ENCODE data around the gene PIK3R1. TPM values are rescaled to one million over a fixed set of nuclear protein-coding genes. Genes with fewer than 3 reads are reported as not detected.

PIK3R1 gene
- total RNA-seq, 2 donors from 2014 or later: 71.6 to 81.2 TPM

GRCh38 chr5:68290260-68290674 is 74.7 kb downstream of the PIK3R1 start:
- H3K9me3 ChIP-seq: no peaks in the 10 kb centered on the region
- DNase-seq (ENCODE audit: low spot score): peak; percentile 62
- H3K36me3 ChIP-seq: no peaks in the 10 kb centered on the region
- TF ChIP-seq CTCF (IDR thresholded peaks at IDR 0.05): no peak
- peak; percentile 47 for TF ChIP-seq POLR2AphosphoS5 (IDR thresholded peaks at IDR 0.05)
- no peaks in the 10 kb centered on the region for H3K27me3 ChIP-seq (replicated peaks; ENCODE audit: insufficient read depth)
- peak overlapping the region; percentile 29 to 35 for H3K27ac ChIP-seq
- H3K4me1 ChIP-seq (replicated peaks): peaks cover 12% of the 10 kb centered on the region
- peak overlapping the region in 1 of 2 donors; percentile 0 for H3K4me3 ChIP-seq
- intact Hi-C loops (cut with DNase I): no loop called here
- 28% methylated on average over 4 of the region's 4 CpGs for WGBS

- H3K4me3 ChIP-seq: peak overlapping the region in 1 of 2 donors; percentile 0
- no peak for DNase-seq (ENCODE audit: low spot score)
- H3K27ac ChIP-seq: peak overlapping the region; percentile 29 to 35
- no peak for TF ChIP-seq POLR2AphosphoS5 (IDR thresholded peaks at IDR 0.05)
- TF ChIP-seq POLR2A (IDR thresholded peaks at IDR 0.05): no peak
- TF ChIP-seq CTCF (IDR thresholded peaks at IDR 0.05): no peak
- H3K27me3 ChIP-seq (replicated peaks; ENCODE audit: insufficient read depth): no peaks in the 10 kb centered on the region
- H3K4me1 ChIP-seq (replicated peaks): peaks cover 12% of the 10 kb centered on the region
- intact Hi-C loops (cut with DNase I): no loop called here
- WGBS: 41% methylated on average over 3 of the region's 3 CpGs
- no peaks in the 10 kb centered on the region for H3K36me3 ChIP-seq
- no peaks in the 10 kb centered on the region for H3K9me3 ChIP-seq
These were observed 75.3 kb downstream of the PIK3R1 start for GRCh38 chr5:68290847-68291246.

GRCh38 chr5:68292316-68292715 is 76.8 kb downstream of the PIK3R1 start:
- Histone ChIP-seq H3K9me3 (no peaks in the 10 kb centered on the region), H3K4me1 (replicated peaks) (peaks cover 10% of the 10 kb centered on the region), H3K36me3 (peaks cover 5 to 10% of the 10 kb centered on the region in 2 donors), H3K27ac (peak overlapping the region in 1 of 2 donors; percentile 0), H3K4me3 (no peak overlapping the region), H3K27me3 (replicated peaks; ENCODE audit: insufficient read depth) (no peaks in the 10 kb centered on the region)
- TF ChIP-seq POLR2A (IDR thresholded peaks at IDR 0.05) (no peak), POLR2AphosphoS5 (IDR thresholded peaks at IDR 0.05) (no peak), CTCF (IDR thresholded peaks at IDR 0.05) (no peak)
- DNase-seq (ENCODE audit: low spot score): no peak
- 9% methylated on average over 3 of the region's 3 CpGs for WGBS
- intact Hi-C loops (cut with DNase I): no loop called here

- Histone ChIP-seq H3K9me3 (no peaks in the 10 kb centered on the region), H3K4me1 (replicated peaks) (peaks cover 6% of the 10 kb centered on the region), H3K27ac (peak overlapping the region in 1 of 2 donors; percentile 25), H3K4me3 (no peak overlapping the region), H3K27me3 (replicated peaks; ENCODE audit: insufficient read depth) (no peaks in the 10 kb centered on the region), H3K36me3 (peaks cover 5 to 17% of the 10 kb centered on the region in 2 donors)
- 45% methylated on average over 3 of the region's 3 CpGs for WGBS
- TF ChIP-seq POLR2A (IDR thresholded peaks at IDR 0.05): no peak
- peak; percentile 62 for TF ChIP-seq POLR2AphosphoS5 (IDR thresholded peaks at IDR 0.05)
- TF ChIP-seq CTCF (IDR thresholded peaks at IDR 0.05): no peak
- peak; percentile 42 for DNase-seq (ENCODE audit: low spot score)
- intact Hi-C loops (cut with DNase I): no loop called here
These were observed 80.2 kb downstream of the PIK3R1 start for GRCh38 chr5:68295772-68296171.

- 81% methylated on average over 1 of the region's 1 CpG for WGBS
- no peaks in the 10 kb centered on the region for H3K9me3 ChIP-seq
- H3K4me3 ChIP-seq: no peak overlapping the region
- peaks cover 3% of the 10 kb centered on the region for H3K4me1 ChIP-seq (replicated peaks)
- peaks cover 5 to 17% of the 10 kb centered on the region in 2 donors for H3K36me3 ChIP-seq
- DNase-seq (ENCODE audit: low spot score): no peak
- no peak for TF ChIP-seq POLR2A (IDR thresholded peaks at IDR 0.05)
- TF ChIP-seq CTCF (IDR thresholded peaks at IDR 0.05): no peak
- TF ChIP-seq POLR2AphosphoS5 (IDR thresholded peaks at IDR 0.05): no peak
- intact Hi-C loops (cut with DNase I): no loop called here
- no peaks in the 10 kb centered on the region for H3K27me3 ChIP-seq (replicated peaks; ENCODE audit: insufficient read depth)
- no peak overlapping the region for H3K27ac ChIP-seq
These were observed 81.3 kb downstream of the PIK3R1 start for GRCh38 chr5:68296895-68297294.

Measured in prostate gland (tissue), 2 donors.